GM18498 (cell line): ENCODE results near the gene POLA2.
"Not testable (repeated sequence)": the region's sequence is repeated elsewhere in the genome, so short reads cannot be mapped to it uniquely, and the experiment has no call there.

Experiments
- ATAC-seq: cut with Tn5 transposase; IDR thresholded peaks from one replicate; pipeline ENCODE4 v1.9.1; 2021; ENCODE audit warnings: mild to moderate bottlenecking, moderate library complexity; ENCODE audit not compliant: unreplicated experiment

The POLA2 gene

GRCh38 chr11:65241692-65242091 lies 20.1 kb upstream of the POLA2 start:
- no peak for ATAC-seq

- ATAC-seq = no peak
Observed at GRCh38 chr11:65242389-65242788, 19.4 kb upstream of the POLA2 start.

GRCh38 chr11:65243797-65244196 lies 18.0 kb upstream of the POLA2 start:
- ATAC-seq = no peak

- not testable (repeated sequence) for ATAC-seq
Observed at GRCh38 chr11:65245046-65245445, 16.7 kb upstream of the POLA2 start.

- no peak for ATAC-seq
Observed at GRCh38 chr11:65246506-65246905, 15.3 kb upstream of the POLA2 start.

GRCh38 chr11:65248184-65248710 lies 13.5 kb upstream of the POLA2 start:
- ATAC-seq = not testable (repeated sequence)

GRCh38 chr11:65251476-65251875 lies 10.3 kb upstream of the POLA2 start:
- no peak for ATAC-seq

GRCh38 chr11:65254724-65255123 lies 7.0 kb upstream of the POLA2 start:
- no peak for ATAC-seq

GRCh38 chr11:65258988-65259387 lies 2.8 kb upstream of the POLA2 start:
- no peak for ATAC-seq

GRCh38 chr11:65260302-65260701 lies 1.5 kb upstream of the POLA2 start:
- no peak for ATAC-seq

GRCh38 chr11:65260756-65261590 lies 789 bp upstream of the POLA2 start:
- ATAC-seq = no peak

- no peak for ATAC-seq
Observed at GRCh38 chr11:65262381-65262680, 569 bp downstream of the POLA2 start.

GRCh38 chr11:65262776-65263175 lies 1.0 kb downstream of the POLA2 start:
- ATAC-seq = no peak

- ATAC-seq = not testable (repeated sequence)
Observed at GRCh38 chr11:65264747-65265146, 3.0 kb downstream of the POLA2 start.

- ATAC-seq = no peak
Observed at GRCh38 chr11:65266210-65266609, 4.4 kb downstream of the POLA2 start.

GRCh38 chr11:65274735-65275682 lies 13.2 kb downstream of the POLA2 start:
- ATAC-seq = no peak

GRCh38 chr11:65275906-65276305 lies 14.1 kb downstream of the POLA2 start:
- ATAC-seq = no peak

- no peak for ATAC-seq
Observed at GRCh38 chr11:65277631-65278277, 16.0 kb downstream of the POLA2 start.

- ATAC-seq = no peak
Observed at GRCh38 chr11:65278356-65278755, 16.6 kb downstream of the POLA2 start.

- ATAC-seq = no peak
Observed at GRCh38 chr11:65279279-65279678, 17.5 kb downstream of the POLA2 start.

- no peak for ATAC-seq
Observed at GRCh38 chr11:65279741-65280440, 18.1 kb downstream of the POLA2 start.
